Measurements from ENCODE around the gene NUP93.

GRCh38 chr16:56777482-56777881 lies 47.6 kb downstream of the NUP93 start:
- TF ChIP-seq CTCF (IDR thresholded peaks at IDR 0.05; ENCODE audit: borderline replicate concordance, extremely low read depth, low read length, poor library complexity, severe bottlenecking) = no peak
- TF ChIP-seq EZH2 (IDR thresholded peaks at IDR 0.05; ENCODE audit: borderline replicate concordance, low read depth, low read length, severe bottlenecking) = no peak

Measured in DND-41 (cell line).